ENCODE measurements around the gene EFCAB6. TPM values are rescaled to one million over a fixed set of nuclear protein-coding genes. Genes with fewer than 3 reads are reported as not detected.

Gene EFCAB6
- total and polyA plus RNA-seq, 8 donors: 2.0 to 5.5 (median 3.5) TPM

GRCh38 chr22:43534916-43535315 is 277.2 kb downstream of the EFCAB6 start:
- Histone ChIP-seq H3K4me3 (no peak overlapping the region), H3K9me3 (no peaks in the 10 kb centered on the region), H3K27me3 (peaks cover 0 to under 1% of the 10 kb centered on the region in 2 donors), H3K27ac (no peak overlapping the region), H3K36me3 (peaks cover 0 to 4% of the 10 kb centered on the region in 2 donors), H3K4me1 (no peaks in the 10 kb centered on the region)
- ATAC-seq (no peak), DNase-seq (peak in 1 of 4 donors; percentile 4)
- no peak for TF ChIP-seq CTCF (IDR thresholded peaks at IDR 0.05)
- intact Hi-C loops (cut with DNase I): no loop called here

- no peak for TF ChIP-seq CTCF (IDR thresholded peaks at IDR 0.05)
- no peaks in the 10 kb centered on the region for H3K27me3 ChIP-seq
- intact Hi-C loops (cut with DNase I): no loop called here
Measured at GRCh38 chr22:43533656-43534428, 278.3 kb downstream of the EFCAB6 start.

GRCh38 chr22:43533156-43533530 is 279.0 kb downstream of the EFCAB6 start:
- Histone ChIP-seq H3K9me3 (no peaks in the 10 kb centered on the region), H3K27me3 (no peaks in the 10 kb centered on the region), H3K4me3 (no peak overlapping the region), H3K36me3 (peaks cover 0 to 4% of the 10 kb centered on the region in 2 donors), H3K4me1 (no peaks in the 10 kb centered on the region), H3K27ac (no peak overlapping the region)
- DNase-seq (peak in 1 of 4 donors; percentile 6), ATAC-seq (no peak)
- intact Hi-C loops (cut with DNase I): no loop called here
- no peak for TF ChIP-seq CTCF (IDR thresholded peaks at IDR 0.05)

More at GRCh38 chr22:43533656-43534428, 278.3 kb downstream of the EFCAB6 start:
- Histone ChIP-seq H3K4me3 (no peak overlapping the region), H3K4me1 (no peaks in the 10 kb centered on the region), H3K9me3 (no peaks in the 10 kb centered on the region), H3K27ac (no peak overlapping the region), H3K36me3 (peaks cover 0 to 4% of the 10 kb centered on the region in 2 donors)
- ATAC-seq (no peak), DNase-seq (peak in 1 of 4 donors; percentile 14)

- no peak for ATAC-seq
- peak in 1 of 4 donors; percentile 2 for DNase-seq
- no peak for TF ChIP-seq CTCF (IDR thresholded peaks at IDR 0.05)
- Histone ChIP-seq H3K9me3 (no peaks in the 10 kb centered on the region), H3K27me3 (no peaks in the 10 kb centered on the region), H3K4me3 (no peak overlapping the region), H3K36me3 (peaks cover 0 to 4% of the 10 kb centered on the region in 2 donors), H3K4me1 (no peaks in the 10 kb centered on the region), H3K27ac (no peak overlapping the region)
- intact Hi-C loops (cut with DNase I): no loop called here
Measured at GRCh38 chr22:43532301-43533155, 279.6 kb downstream of the EFCAB6 start.

GRCh38 chr22:43531651-43532050 is 280.5 kb downstream of the EFCAB6 start:
- peaks cover 0 to 6% of the 10 kb centered on the region in 2 donors for H3K27me3 ChIP-seq
- H3K27ac ChIP-seq: no peak overlapping the region
- H3K9me3 ChIP-seq: no peaks in the 10 kb centered on the region
- no peak for TF ChIP-seq CTCF (IDR thresholded peaks at IDR 0.05)
- peak in 1 of 4 donors; percentile 9 for DNase-seq
- no peak for ATAC-seq
- H3K4me1 ChIP-seq: no peaks in the 10 kb centered on the region
- H3K36me3 ChIP-seq: no peaks in the 10 kb centered on the region
- no peak overlapping the region for H3K4me3 ChIP-seq
- intact Hi-C loops (cut with DNase I): no loop called here

Measured in left lung (tissue), 10 donors.